Neuronal stem cell (in vitro differentiated cells): ENCODE data around the gene STK38L.

Source experiments
- DNase-seq: peaks from one replicate; pipeline ENCODE4 v3.0.0-alpha.2; 2013; ENCODE audit warnings: low spot score
- H2AFZ ChIP-seq: one replicate; pipeline ENCODE4 v1.6.1; 2013; ENCODE audit warnings: mild to moderate bottlenecking, low read length, inconsistent platforms
- H2AK5ac ChIP-seq: 2 replicates; pipeline ENCODE4 v1.6.1; 2013; ENCODE audit warnings: low read depth, mild to moderate bottlenecking, inconsistent platforms, low read length, moderate library complexity, mixed read lengths
- H2BK120ac ChIP-seq: 2 replicates; pipeline ENCODE4 v1.6.1; 2013; ENCODE audit warnings: low read depth, mild to moderate bottlenecking, inconsistent platforms, low read length, moderate library complexity, mixed read lengths
- H2BK12ac ChIP-seq: one replicate; pipeline ENCODE4 v1.6.1; 2013; ENCODE audit warnings: low read length, inconsistent platforms
- H2BK15ac ChIP-seq: 2 replicates; pipeline ENCODE4 v1.6.1; 2013; ENCODE audit warnings: mild to moderate bottlenecking, low read length, inconsistent platforms, mixed read lengths
- H2BK5ac ChIP-seq: one replicate; pipeline ENCODE4 v1.6.1; 2013; ENCODE audit warnings: inconsistent platforms, mild to moderate bottlenecking, low read length, moderate library complexity
- H3K14ac ChIP-seq: one replicate; pipeline ENCODE4 v1.6.1; 2013; ENCODE audit warnings: low read length, inconsistent platforms
- H3K18ac ChIP-seq: 2 replicates; pipeline ENCODE4 v1.6.1; 2013; ENCODE audit warnings: low read length, inconsistent platforms
- H3K23ac ChIP-seq: 2 replicates; pipeline ENCODE4 v1.6.1; 2013; ENCODE audit warnings: low read depth, mild to moderate bottlenecking, mixed read lengths, low read length, inconsistent platforms; ENCODE audit not compliant: poor library complexity
- H3K27ac ChIP-seq: replicated peaks from 3 replicates; pipeline ENCODE4 v1.5.1; 2013; ENCODE audit warnings: low read length, inconsistent platforms
- H3K27me3 ChIP-seq, 3 experiments: 2 replicates each; pipeline ENCODE4 v1.6.1; 2013; ENCODE audit warnings: low read length in 3 of 3, mild to moderate bottlenecking in 2 of 3, inconsistent platforms in 1 of 3, low read depth in 1 of 3, mixed read lengths in 1 of 3, moderate library complexity in 1 of 3; ENCODE audit not compliant: control insufficient read depth in 3 of 3, insufficient read depth in 3 of 3
- H3K36me3 ChIP-seq, 2 donors: replicated peaks in 1 of 2; 2 replicates each; pipeline ENCODE4 v1.6.1; 2013; ENCODE audit warnings: low read length in 2 of 2; ENCODE audit not compliant: control insufficient read depth in 2 of 2, insufficient read depth in 2 of 2
- H3K4ac ChIP-seq: 2 replicates; pipeline ENCODE4 v1.6.1; 2013; ENCODE audit warnings: inconsistent platforms, mild to moderate bottlenecking, low read length, moderate library complexity
- H3K4me1 ChIP-seq, 2 donors: 1 replicate in 1 of 2; 2 replicates in 1 of 2; pipeline ENCODE4 v1.6.1; 2013; ENCODE audit warnings: low read length in 2 of 2, low read depth in 1 of 2; ENCODE audit not compliant: control insufficient read depth in 2 of 2, insufficient read depth in 1 of 2
- H3K4me2 ChIP-seq: one replicate; pipeline ENCODE4 v1.6.1; 2013; ENCODE audit warnings: mild to moderate bottlenecking, low read length, inconsistent platforms; ENCODE audit not compliant: insufficient read depth, poor library complexity, severe bottlenecking
- H3K4me3 ChIP-seq, 2 donors: 2 replicates each; pipeline ENCODE4 v1.5.1; 2013; ENCODE audit warnings: low read length in 2 of 2, mild to moderate bottlenecking in 2 of 2, inconsistent platforms in 1 of 2, moderate library complexity in 1 of 2
- H3K79me1 ChIP-seq: one replicate; pipeline ENCODE4 v1.6.1; 2013; ENCODE audit warnings: low read depth, mild to moderate bottlenecking, inconsistent platforms, low read length, moderate library complexity
- H3K9ac ChIP-seq: one replicate; pipeline ENCODE4 v1.6.1; 2013; ENCODE audit warnings: mild to moderate bottlenecking, low read depth, low read length, inconsistent platforms; ENCODE audit not compliant: poor library complexity
- H3K9me3 ChIP-seq, 2 donors: replicated peaks in 1 of 2; 2 replicates each; pipeline versions ENCODE3 to v1.6.1; 2013; ENCODE audit warnings: low read length in 2 of 2, mild to moderate bottlenecking in 2 of 2, inconsistent platforms in 1 of 2, low read depth in 1 of 2, mixed read lengths in 1 of 2, moderate library complexity in 1 of 2; ENCODE audit not compliant: control insufficient read depth in 2 of 2, insufficient read depth in 1 of 2
- H4K8ac ChIP-seq: one replicate; pipeline ENCODE4 v1.6.1; 2013; ENCODE audit warnings: low read depth, mild to moderate bottlenecking, inconsistent platforms, low read length, moderate library complexity
- H4K91ac ChIP-seq: one replicate; pipeline ENCODE4 v1.6.1; 2013; ENCODE audit warnings: low read length, low read depth, mild to moderate bottlenecking, inconsistent platforms; ENCODE audit not compliant: poor library complexity
- WGBS, 2 donors: extraction: QIAGEN DNeasy Blood & Tissue Kit; methylation state at CpG; one replicate each; pipeline ENCODE4 v1.1.7; 2013; ENCODE audit warnings: missing lambda C conversion rate in 2 of 2, mixed read lengths in 1 of 2; ENCODE audit not compliant: insufficient read length in 2 of 2, insufficient replicate concordance in 1 of 2; ENCODE audit errors: extremely low coverage in 2 of 2; 5-methylcytosine and 5-hydroxymethylcytosine counted together

Gene STK38L

GRCh38 chr12:27296674-27297073 lies 52.6 kb downstream of the STK38L start:
- H2BK12ac ChIP-seq: no peak overlapping the region
- no peak overlapping the region for H2AK5ac ChIP-seq
- H4K91ac ChIP-seq: no peak overlapping the region
- H3K18ac ChIP-seq: no peak overlapping the region
- H3K36me3 ChIP-seq: peaks cover 0 to 45% of the 10 kb centered on the region in 2 donors
- WGBS, 2 donors: no CpG with 5 or more reads among the region's 6 CpGs
- H3K9ac ChIP-seq: no peak overlapping the region
- H3K4me3 ChIP-seq: no peak overlapping the region
- no peak overlapping the region for H3K4me2 ChIP-seq
- no peak overlapping the region for H2AFZ ChIP-seq
- H3K4ac ChIP-seq: no peak overlapping the region
- H2BK5ac ChIP-seq: no peak overlapping the region
- H4K8ac ChIP-seq: no peak overlapping the region
- no peak for DNase-seq
- H3K23ac ChIP-seq: no peak overlapping the region
- H3K79me1 ChIP-seq: no peaks in the 10 kb centered on the region
- no peak overlapping the region for H2BK15ac ChIP-seq
- no peaks in the 10 kb centered on the region for H3K27me3 ChIP-seq
- H3K4me1 ChIP-seq: peaks cover 0 to 3% of the 10 kb centered on the region in 2 donors
- no peak overlapping the region for H3K27ac ChIP-seq
- no peak overlapping the region for H3K14ac ChIP-seq
- H2BK120ac ChIP-seq: no peak overlapping the region
- peaks cover 0 to 25% of the 10 kb centered on the region in 2 donors for H3K9me3 ChIP-seq

- H3K23ac ChIP-seq: no peak overlapping the region
- no peak overlapping the region for H3K4me3 ChIP-seq
- no peak overlapping the region for H2BK12ac ChIP-seq
- H2BK5ac ChIP-seq: no peak overlapping the region
- no peak overlapping the region for H2BK15ac ChIP-seq
- H3K9ac ChIP-seq: no peak overlapping the region
- no peak overlapping the region for H3K4me2 ChIP-seq
- H3K36me3 ChIP-seq: peaks cover 0 to 54% of the 10 kb centered on the region in 2 donors
- no peak overlapping the region for H3K14ac ChIP-seq
- no peak overlapping the region for H2AK5ac ChIP-seq
- H3K4me1 ChIP-seq: no peaks in the 10 kb centered on the region
- no peak overlapping the region for H4K91ac ChIP-seq
- no peaks in the 10 kb centered on the region for H3K79me1 ChIP-seq
- DNase-seq: no peak
- no peaks in the 10 kb centered on the region for H3K27me3 ChIP-seq
- H4K8ac ChIP-seq: no peak overlapping the region
- H2AFZ ChIP-seq: no peak overlapping the region
- H3K4ac ChIP-seq: no peak overlapping the region
- H3K9me3 ChIP-seq: peaks cover 0 to 25% of the 10 kb centered on the region in 2 donors
- no peak overlapping the region for H2BK120ac ChIP-seq
- WGBS, 2 donors: no CpG with 5 or more reads among the region's 4 CpGs
- no peak overlapping the region for H3K18ac ChIP-seq
- H3K27ac ChIP-seq: no peak overlapping the region
Measured at GRCh38 chr12:27297566-27297965, 53.5 kb downstream of the STK38L start.

GRCh38 chr12:27299102-27299501 lies 55.0 kb downstream of the STK38L start:
- H3K9ac ChIP-seq: no peak overlapping the region
- no peak overlapping the region for H2AFZ ChIP-seq
- no peak overlapping the region for H3K4me2 ChIP-seq
- H3K36me3 ChIP-seq: peaks cover 0 to 65% of the 10 kb centered on the region in 2 donors
- H2BK12ac ChIP-seq: no peak overlapping the region
- H3K4me3 ChIP-seq: no peak overlapping the region
- no peak overlapping the region for H2BK15ac ChIP-seq
- H4K91ac ChIP-seq: no peak overlapping the region
- no peak overlapping the region for H3K27ac ChIP-seq
- no peaks in the 10 kb centered on the region for H3K79me1 ChIP-seq
- no peak overlapping the region for H3K23ac ChIP-seq
- no peak overlapping the region for H3K18ac ChIP-seq
- no peak overlapping the region for H2AK5ac ChIP-seq
- no peaks in the 10 kb centered on the region for H3K27me3 ChIP-seq
- no CpG with 5 or more reads among the region's 1 CpG for WGBS, 2 donors
- H4K8ac ChIP-seq: no peak overlapping the region
- H2BK120ac ChIP-seq: no peak overlapping the region
- H3K4me1 ChIP-seq: no peaks in the 10 kb centered on the region
- H2BK5ac ChIP-seq: no peak overlapping the region
- H3K9me3 ChIP-seq: peaks cover 0 to 25% of the 10 kb centered on the region in 2 donors
- no peak overlapping the region for H3K14ac ChIP-seq
- H3K4ac ChIP-seq: no peak overlapping the region
- DNase-seq: no peak

- H3K79me1 ChIP-seq: no peaks in the 10 kb centered on the region
- no peak overlapping the region for H3K23ac ChIP-seq
- no peak overlapping the region for H3K4me3 ChIP-seq
- H4K8ac ChIP-seq: no peak overlapping the region
- H4K91ac ChIP-seq: no peak overlapping the region
- H3K4me2 ChIP-seq: no peak overlapping the region
- H2BK15ac ChIP-seq: no peak overlapping the region
- no peak overlapping the region for H2AK5ac ChIP-seq
- H2BK12ac ChIP-seq: no peak overlapping the region
- H3K14ac ChIP-seq: no peak overlapping the region
- H3K9me3 ChIP-seq: peaks cover 0 to 25% of the 10 kb centered on the region in 2 donors
- peaks cover 0 to 74% of the 10 kb centered on the region in 2 donors for H3K36me3 ChIP-seq
- no peak overlapping the region for H2AFZ ChIP-seq
- no peak overlapping the region for H3K18ac ChIP-seq
- H3K4ac ChIP-seq: no peak overlapping the region
- no peak overlapping the region for H3K27ac ChIP-seq
- H2BK120ac ChIP-seq: no peak overlapping the region
- no peak for DNase-seq
- H3K4me1 ChIP-seq: no peaks in the 10 kb centered on the region
- H3K9ac ChIP-seq: no peak overlapping the region
- H2BK5ac ChIP-seq: no peak overlapping the region
- H3K27me3 ChIP-seq: no peaks in the 10 kb centered on the region
Measured at GRCh38 chr12:27300226-27300625, 56.1 kb downstream of the STK38L start.
